ENCODE results near the gene FKBP3.

GRCh38 chr14:45140661-45141187, 6.4 kb upstream of the FKBP3 start:
- TF ChIP-seq POLR2A (IDR thresholded peaks at IDR 0.05) (no peak), CTCF (IDR thresholded peaks at IDR 0.05) (no peak)

Measured in lower leg skin (tissue), 3 donors.